NCI-H69 (cell line): ENCODE results near the gene MED16.

ENCODE experiments used
- DNase-seq: peaks from one replicate; lab custom pipeline; 2025; lab: John Stamatoyannopoulos, UW

The MED16 gene

GRCh38 chr19:871446-872265 lies 21.3 kb downstream of the MED16 start:
- peak; percentile 63 for DNase-seq

- peak; percentile 85 for DNase-seq
Measured at GRCh38 chr19:870963-871401, 22.0 kb downstream of the MED16 start.

GRCh38 chr19:870314-870713 lies 22.7 kb downstream of the MED16 start:
- DNase-seq, result no peak

GRCh38 chr19:869245-870177 lies 23.5 kb downstream of the MED16 start:
- no peak for DNase-seq

- DNase-seq, result no peak
Measured at GRCh38 chr19:868458-869244, 24.3 kb downstream of the MED16 start.

- DNase-seq, result no peak
Measured at GRCh38 chr19:867855-868457, 25.0 kb downstream of the MED16 start.

DNA sequence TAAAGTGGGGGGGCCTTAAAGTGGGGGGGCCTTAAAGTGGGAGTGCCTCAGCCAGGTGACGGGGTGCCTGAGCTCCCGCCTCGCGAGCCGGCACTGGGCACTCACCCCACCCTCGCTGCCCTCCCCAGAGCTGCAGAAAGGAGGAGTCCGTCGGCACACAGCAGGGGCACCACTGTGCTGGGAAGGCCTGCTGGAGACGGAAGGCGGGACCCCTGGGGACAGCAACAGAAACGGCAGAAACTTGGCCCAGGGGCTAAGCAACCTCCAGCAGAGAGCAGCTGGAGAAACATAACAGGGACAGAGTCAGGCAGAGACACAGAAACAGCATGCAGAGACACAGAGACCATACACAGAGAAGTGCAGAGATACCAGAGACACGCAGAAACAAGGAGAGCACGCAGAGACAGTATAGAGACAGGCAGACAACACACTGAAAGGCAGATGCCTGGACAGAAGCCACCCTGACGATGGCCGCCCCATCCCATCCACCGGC lies 25.6 kb downstream of the MED16 start:
- DNase-seq, result peak; percentile 92

DNA sequence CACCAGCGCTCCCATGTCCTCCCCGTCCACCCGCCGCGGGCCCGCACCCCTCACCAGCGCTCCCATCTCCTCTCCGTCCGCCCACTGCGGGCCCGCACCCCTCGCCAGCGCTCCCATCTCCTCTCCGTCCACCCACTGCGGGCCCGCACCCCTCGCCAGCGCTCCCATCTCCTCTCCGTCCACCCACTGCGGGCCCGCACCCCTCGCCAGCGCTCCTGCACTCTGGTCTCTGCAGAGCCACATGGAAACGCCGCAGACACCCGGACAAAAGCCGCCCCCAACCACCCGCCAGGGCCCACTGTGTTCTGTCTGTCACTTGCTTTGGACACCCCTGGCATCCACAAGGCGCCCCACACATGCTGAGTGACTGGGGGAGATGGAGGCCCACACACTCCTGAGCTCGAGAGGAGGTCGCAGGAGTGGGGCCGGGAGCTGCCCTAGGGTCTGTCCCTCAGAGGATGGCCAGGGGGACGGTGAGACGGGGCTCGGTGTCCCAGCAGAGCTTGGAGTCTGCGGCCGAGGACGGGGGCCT lies 26.2 kb downstream of the MED16 start:
- DNase-seq, result no peak

GRCh38 chr19:863315-863620 lies 29.7 kb downstream of the MED16 start:
- DNase-seq, result no peak

DNA sequence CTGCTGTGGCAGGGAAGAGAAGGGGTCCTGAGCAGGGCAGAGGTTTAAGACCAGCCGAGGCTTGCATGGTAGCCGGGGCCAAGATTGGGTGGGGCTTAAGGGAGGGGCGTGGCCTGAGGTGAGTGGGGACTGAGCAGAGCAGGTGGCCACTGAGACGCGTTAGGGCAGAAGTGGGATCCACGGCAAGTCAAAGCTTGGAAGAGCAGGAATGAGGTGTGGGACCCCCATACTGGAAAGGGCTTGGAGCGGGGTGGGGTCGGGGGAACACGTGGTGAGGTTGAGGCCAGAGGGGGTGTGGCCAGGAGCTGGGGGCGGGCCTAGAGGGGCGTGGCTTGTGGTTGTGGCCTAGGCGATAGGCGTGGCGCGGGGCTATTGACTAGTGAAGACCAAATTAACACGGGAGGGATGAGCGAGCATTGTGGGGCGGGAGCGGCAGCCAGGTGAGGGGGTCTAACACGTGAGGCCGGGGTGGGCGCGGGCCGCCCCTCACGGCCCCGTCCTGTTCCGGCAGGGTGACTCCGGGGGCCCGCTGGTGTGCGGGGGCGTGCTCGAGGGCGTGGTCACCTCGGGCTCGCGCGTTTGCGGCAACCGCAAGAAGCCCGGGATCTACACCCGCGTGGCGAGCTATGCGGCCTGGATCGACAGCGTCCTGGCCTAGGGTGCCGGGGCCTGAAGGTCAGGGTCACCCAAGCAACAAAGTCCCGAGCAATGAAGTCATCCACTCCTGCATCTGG lies 30.2 kb downstream of the MED16 start:
- DNase-seq, result peak; percentile 69

DNA sequence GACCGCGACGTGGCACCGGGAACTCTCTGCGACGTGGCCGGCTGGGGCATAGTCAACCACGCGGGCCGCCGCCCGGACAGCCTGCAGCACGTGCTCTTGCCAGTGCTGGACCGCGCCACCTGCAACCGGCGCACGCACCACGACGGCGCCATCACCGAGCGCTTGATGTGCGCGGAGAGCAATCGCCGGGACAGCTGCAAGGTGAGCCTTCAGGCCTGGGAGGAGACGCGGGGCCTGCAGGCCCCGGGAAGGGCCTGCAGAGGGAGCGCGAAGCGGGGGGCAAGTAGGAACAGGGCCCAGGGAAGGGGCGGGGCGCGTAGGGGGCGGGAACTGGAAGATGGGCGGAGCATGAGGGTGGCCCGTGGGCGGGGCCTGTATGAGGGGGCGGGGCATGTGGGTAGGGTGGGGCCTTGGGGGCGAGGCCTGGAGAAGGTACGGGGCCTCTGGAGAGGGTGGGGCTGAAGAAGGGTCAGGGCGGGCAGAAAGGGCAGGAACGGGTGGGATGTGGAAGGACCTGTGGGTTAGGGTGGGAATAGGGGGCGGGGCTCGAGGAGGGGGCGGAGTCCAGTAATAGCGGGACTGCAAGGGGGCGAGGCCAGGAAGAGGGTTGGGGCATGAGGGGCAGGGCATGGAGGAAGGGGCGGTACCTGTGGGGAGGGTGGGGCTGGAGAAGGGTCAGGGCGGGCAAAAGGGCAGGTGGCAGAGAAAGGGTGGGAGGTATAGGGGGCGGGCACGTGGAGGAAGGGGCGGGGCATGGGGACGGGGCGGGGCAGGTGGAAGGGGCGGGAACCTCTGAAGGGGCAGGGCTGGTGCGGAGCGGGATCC lies 31.0 kb downstream of the MED16 start:
- DNase-seq, result peak; percentile 85

DNA sequence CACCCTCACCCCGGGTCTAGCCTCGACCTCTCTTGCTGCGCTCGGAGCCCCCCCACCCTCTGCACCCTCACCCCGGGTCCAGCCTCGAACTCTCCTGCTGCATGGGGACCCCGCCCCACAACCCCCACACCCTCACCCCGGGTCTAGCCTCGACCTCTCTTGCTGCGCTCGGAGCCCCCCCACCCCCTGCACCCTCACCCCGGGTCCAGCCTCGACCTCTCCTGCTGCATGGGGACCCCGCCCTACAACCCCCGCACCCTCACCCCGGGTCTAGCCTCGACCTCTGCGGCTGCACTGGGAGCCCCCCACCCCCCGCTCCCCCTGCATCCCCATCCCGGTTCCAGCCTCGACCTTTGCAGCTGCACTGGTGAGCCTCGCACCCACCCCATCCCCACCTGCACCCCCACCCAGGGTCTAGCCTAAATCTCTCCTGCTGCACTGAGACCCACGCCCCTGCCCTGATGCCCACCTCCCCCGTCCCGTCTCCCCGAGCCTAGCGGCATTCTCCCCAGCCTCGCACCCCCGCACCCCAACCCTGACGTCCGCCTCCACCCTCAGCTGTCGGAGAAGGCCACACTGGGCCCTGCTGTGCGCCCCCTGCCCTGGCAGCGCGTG lies 31.7 kb downstream of the MED16 start:
- no peak for DNase-seq

GRCh38 chr19:858868-859843 lies 33.8 kb downstream of the MED16 start, which contains the start of gene CFD:
Gene CFD, plus strand, starts transcription at chr19:859664. Its CDS starts 26 bp downstream, at chr19:859690.
- peak; percentile 33 for DNase-seq

DNA sequence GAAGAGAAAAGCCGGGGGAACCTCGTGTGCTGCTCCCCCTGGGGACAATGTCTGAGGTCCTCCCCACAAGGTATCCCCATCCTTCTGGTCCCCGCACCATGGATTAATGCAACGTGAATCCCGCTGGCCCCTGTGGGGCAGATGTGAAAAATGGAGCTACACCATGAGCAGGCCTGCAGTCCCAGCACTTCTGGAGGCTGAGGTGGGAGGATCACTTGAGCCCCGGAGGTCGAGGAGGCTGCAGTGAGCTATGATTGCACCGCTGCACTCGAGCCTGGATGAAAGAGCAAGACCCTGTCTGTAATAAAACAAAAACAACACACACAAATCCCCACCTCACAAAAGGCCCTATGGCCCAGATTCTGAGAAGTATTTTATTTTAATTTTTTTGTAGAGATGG lies 34.7 kb downstream of the MED16 start:
- DNase-seq, result no peak

DNA sequence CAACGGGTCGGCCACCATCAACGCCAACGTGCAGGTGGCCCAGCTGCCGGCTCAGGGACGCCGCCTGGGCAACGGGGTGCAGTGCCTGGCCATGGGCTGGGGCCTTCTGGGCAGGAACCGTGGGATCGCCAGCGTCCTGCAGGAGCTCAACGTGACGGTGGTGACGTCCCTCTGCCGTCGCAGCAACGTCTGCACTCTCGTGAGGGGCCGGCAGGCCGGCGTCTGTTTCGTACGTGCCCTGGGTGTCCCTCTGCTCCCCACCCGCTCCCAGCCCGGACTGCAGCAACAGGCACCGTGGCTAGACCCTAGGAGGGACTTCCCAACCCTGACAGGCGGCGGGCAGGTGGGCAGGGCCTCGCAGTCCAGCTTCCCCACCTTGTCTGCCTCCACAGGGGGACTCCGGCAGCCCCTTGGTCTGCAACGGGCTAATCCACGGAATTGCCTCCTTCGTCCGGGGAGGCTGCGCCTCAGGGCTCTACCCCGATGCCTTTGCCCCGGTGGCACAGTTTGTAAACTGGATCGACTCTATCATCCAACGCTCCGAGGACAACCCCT lies 37.3 kb downstream of the MED16 start:
- no peak for DNase-seq

GRCh38 chr19:855142-855541 lies 37.8 kb downstream of the MED16 start:
- no peak for DNase-seq

GRCh38 chr19:854549-854948 lies 38.4 kb downstream of the MED16 start:
- no peak for DNase-seq
